GM19438 (cell line): ENCODE data around the gene C9orf152.
"Not testable (repeated sequence)": the region's sequence is repeated elsewhere in the genome, so short reads cannot be mapped to it uniquely, and the experiment has no call there.

Experiments used
- ATAC-seq: cut with Tn5 transposase; IDR thresholded peaks from one replicate; pipeline ENCODE4 v1.9.1; 2021; ENCODE audit warnings: low read depth; ENCODE audit not compliant: unreplicated experiment

The C9orf152 gene, protein sequence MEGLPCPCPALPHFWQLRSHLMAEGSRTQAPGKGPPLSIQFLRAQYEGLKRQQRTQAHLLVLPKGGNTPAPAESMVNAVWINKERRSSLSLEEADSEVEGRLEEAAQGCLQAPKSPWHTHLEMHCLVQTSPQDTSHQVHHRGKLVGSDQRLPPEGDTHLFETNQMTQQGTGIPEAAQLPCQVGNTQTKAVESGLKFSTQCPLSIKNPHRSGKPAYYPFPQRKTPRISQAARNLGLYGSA

DNA sequence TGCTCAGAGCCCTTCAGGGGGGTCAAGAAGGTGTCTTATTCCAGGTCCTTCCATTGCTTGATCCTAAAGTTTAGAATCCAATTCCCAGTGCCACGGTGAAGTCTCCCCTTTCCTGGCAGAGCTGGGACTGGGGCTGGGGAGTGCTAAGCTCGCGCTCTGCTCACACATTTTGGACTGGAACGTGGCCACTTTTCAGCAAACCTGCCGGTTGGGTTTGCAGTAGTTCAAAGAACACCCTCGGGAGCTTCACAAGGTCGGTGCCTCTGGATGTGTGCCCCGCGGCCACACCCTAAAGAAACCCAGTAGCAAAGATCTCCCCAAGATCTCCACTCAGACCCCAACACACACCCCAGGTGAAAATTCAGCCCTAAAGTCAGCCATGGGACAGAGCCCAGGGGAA is at the start of gene C9orf152:
Gene C9orf152 (minus strand): TSS at position 129 of the 400 bp plus-strand sequence. CDS start 580 bp downstream, outside the sequence.
- no peak for ATAC-seq

DNA sequence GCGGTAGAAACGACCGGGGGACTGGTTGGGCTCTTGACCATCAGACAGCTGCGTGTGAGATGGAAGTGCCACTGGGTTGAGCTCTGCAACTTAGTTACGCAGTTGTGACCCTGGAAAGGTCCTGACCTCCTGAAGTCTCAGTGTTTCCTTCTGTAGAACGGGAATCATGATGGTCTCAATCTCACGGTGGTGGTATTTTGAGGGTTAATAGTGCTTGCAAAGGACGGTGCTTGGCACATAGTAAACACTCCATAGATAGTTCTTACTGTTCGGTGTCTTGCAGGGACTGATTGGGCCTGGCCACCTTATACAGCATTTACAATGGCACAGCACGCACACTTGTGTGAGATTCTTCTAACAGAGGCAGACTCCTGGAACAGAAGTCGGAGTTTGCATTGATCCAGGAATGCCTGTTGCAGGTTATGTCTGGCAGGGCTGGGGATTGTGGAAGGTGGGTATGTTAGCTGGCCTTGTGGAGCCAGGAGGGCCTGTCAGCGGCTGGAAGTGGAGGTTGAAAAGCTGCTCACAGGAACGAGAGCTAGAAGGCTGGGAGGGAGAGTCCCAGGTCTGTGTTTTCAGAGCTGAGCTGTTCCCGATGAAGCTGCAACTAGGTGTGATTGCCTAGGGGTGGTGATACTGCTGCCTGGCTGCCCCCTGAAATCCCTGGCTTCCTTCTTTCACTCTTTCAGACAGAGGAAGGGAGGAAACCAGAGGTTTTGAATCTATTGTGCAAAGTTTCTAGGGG is 49.3 kb upstream of the C9orf152 start:
- ATAC-seq = peak; percentile 0

DNA sequence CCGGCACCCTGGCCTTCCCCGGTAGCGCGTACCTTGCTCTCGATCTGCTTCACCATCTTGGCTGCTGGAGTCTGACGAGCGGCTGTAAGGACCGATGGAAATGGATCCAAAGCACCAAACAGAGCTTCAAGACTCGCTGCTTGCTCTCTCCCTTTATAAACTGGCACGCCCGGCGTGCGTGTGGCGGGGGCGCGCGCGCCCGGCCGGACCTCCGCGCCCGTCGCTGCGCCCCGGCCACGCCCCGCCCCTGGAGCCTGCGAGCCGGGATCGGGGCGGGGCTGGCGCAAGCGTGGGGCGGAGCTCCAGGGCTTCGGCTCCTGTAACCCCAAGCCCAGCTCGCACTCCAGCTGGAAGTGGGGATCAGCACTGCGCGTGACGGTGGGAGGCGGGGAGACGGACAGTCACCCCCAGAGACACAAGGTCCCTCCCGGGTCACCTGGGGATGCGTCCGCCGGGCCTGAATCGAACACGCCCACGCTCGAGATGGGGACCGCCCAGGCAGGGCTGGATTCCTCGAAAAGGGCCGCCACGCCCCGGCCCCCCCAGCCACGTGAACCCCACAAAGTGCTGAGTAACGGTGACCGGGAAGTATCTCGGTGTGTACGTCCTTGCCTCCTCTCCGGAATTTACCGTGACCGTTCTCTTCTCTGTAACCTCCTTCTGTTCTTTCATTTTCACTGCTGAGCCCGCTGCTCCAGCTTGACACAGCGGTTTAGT is 48.6 kb upstream of the C9orf152 start, which contains the start of gene TXN:
Gene TXN (minus strand): TSS at position 128 of the 717 bp plus-strand sequence. CDS start 72 bp downstream, at position 56.
- ATAC-seq = peak; percentile 60

DNA sequence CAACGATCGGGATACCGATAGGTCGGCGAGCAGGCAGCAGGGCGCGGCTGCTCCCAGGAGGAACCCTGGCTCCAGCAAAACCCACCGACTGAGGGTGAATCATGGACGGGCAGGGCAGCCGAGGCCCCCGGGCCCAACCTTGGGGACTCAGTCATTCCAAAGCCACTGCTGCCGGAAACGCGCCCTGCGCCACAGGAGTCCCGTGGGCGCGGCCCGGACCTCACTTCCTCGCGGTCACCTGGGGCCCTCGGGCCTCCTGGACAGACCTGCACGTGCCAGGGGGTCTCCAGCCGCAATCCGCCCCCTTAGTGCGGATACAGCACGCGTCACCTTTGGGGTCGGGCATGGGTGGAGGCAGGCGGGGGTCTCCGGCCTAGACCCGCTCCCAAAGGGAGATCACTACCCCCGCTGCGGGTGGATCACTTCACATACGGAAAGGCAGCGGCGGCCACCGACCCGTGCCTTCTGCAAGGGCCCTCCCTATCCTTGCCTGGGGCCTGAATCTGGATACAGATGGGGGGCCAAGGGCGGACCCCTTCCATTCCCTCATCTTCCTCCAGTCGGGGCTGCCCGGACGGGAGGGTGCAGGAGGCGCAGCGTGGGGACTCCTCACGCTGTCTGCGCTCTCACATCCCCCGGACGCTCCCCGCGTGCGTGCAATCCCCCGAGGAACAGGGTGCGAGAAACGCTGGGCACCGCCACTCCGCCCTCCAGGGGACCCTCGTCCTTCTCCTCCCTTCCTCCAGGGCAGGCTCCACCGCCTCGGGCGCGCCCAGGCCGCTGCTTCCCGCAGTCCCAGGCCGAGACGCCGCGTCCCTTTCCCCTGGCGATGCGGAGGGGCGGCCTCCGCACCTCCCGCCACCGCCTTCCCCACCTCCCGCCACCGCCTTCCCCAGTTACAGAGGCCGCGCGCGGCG is 47.8 kb upstream of the C9orf152 start:
- peak; percentile 24 for ATAC-seq

DNA sequence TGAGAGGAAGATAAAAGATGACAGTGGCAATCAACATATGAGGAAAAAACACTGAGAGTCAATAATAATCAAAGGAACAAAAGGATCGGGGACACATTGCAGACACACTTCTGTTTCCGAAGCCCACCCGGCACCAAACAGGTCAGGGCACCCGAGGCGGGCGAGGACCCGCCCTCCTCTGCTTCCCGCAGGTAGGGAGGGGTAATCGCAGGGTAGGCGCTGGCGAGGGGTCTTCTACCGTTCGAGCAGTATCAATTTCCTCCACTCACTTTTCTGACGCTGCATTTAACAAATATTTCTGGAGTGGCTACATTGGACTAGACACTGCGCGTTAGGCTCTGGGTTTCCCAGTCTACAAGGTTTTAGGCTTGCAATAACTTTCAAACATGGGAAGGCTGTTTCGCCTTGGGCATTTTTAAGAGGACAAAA is 47.1 kb upstream of the C9orf152 start:
- ATAC-seq = no peak

DNA sequence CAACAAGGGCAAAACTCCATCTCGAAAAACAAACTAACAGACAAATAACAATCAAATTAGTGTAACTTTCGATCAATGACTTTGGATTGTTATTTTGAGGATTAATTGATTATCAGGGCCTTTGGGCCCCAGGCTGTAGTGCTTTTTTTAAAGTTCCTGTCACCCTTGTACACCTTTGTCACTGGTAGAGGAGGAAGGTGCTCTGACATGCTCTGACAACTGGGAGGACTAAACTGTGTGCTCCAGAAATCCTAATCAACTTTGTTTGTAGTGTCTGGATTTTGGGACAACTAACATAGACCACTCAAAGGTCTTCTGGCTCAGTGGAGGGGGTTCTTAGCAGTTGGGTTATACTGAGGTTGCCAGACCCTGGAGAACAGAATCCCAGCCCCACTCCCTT is 46.5 kb upstream of the C9orf152 start:
- no peak for ATAC-seq

DNA sequence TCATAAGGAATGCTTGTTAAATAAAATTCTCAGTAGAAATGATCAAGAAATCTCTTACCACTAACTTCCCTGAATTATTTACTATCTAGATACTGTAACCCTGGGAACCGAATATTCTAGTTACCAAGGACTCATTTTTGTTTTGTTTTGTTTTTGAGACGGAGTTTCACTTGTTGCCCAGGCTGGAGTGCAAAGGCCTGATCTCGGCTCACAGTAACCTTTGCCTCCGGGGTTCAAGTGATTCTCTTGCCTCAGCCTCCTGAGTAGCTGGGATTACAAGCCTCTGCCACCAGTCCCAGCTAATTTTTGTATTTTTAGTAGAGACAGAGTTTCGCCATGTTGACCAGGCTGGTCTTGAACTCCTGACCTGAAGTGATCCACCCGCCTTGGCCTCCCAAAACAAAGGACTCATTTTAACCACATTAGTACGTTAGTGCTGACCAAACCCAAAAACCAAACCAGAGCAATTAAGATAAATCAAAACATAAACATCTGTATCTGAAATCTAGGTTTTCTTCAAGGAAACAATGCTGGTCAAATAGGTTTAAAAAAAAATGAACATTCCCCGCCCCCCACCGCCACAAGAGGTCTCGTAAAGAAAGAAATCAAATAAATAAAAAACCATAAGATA is 44.7 kb upstream of the C9orf152 start:
- no peak for ATAC-seq

DNA sequence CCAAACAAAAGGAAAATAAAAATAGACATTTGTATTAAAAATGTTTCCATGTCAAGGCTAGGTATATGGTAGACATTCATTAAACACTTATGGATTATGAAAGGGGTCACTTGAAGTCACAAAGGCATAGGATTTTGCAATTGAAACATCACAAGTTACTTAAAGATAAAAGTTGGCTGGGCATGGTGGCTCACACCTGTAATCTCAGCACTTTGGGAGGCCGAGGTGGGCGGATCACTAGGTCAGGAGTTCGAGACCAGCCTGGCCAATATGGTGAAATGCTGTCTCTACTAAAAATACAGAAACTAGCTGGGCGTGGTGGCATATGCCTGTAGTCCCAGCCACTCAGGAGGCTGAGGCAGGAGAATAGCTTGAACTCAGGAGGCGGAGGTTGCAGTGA is 43.8 kb upstream of the C9orf152 start:
- ATAC-seq = not testable (repeated sequence)

DNA sequence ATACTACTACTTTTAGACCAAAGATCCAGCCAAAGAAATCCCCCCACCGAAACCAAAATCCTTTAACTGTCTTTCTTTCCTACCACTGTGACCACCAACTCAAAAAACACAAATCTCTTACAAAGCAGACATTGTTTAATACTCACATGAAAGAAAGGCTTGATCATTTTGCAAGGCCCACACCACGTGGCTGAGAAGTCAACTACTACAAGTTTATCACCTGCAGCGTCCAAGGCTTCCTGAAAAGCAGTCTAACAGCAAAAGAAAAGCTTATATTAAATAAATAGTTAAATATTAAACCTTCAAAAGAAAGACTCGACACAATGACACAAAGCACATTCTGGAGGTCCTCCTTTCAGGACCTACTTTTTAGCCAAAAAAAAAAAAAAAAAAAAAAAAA is 43.3 kb upstream of the C9orf152 start:
- ATAC-seq = no peak

DNA sequence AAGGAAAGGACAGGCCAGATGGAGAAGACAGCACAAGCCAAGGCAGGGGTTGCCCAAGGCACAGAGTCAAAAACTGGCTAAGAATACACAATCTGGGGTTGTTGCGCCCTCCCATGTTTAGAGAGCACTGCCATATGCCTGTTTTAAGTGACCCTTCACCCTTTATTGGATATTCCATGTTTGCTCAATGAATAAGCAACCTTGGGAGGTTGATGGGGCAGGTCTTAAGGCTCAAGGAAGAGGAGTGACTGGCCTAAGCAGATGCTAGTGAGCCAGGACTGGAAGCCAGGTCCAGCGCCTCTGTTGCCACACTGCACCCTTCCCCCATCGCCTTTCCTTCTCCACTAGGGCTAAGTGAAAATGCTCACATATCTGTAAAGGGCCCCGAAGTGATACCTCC is 41.6 kb upstream of the C9orf152 start:
- ATAC-seq = no peak

DNA sequence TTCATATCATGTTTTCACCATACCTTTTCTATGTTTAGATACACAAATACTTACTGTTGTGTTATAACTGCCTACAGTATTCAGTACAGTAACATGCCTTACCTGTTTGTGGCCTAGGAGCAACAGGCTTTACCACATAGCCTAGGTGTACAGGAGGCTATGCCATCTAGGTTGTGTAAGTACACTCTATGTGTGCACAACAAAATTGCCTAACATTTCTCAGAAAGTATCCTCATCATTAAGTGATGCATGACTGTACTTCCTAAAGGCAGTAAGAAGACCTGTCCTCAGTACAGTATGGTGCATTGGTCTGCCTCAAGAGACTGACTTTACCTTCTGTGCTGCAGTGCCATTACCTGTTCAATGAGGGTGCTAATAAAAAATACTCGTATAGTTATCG is 40.4 kb upstream of the C9orf152 start:
- no peak for ATAC-seq

DNA sequence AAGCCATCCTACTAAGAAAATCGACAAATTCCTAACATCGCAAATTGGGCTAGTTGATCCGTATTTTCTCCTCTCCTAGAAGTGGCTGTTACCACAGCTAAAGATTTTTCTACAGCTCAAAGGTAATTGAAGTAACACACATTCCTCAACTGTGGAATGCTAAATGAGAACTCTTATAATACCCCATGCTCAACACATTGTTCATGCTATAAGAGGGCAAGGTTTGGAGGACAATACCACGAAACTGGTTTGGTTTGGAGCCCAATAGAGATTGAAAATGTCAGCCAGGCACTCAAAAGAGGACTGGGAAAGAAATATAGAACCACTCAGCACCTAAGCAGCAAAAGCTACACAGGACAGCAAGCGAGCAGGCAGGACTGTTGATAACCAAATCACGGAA is 38.3 kb upstream of the C9orf152 start:
- ATAC-seq = no peak

DNA sequence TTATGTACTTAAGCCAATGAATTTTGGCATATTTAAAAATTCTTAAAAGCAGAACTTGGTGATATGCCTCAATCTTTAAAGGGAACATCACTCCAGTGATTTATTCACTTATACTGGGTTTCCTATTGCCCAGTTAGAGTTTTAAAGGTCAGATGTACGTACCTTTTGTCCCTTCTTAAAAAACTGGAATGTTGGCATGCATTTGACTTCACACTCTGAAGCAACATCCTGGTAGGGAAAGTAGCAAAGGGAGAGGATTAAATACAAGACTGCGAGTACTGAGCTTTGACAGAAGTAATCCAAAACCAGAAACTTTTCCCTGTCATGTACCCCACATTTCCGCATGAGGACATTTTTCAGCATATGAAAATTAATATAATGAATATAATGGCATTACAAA is 36.7 kb upstream of the C9orf152 start:
- no peak for ATAC-seq

DNA sequence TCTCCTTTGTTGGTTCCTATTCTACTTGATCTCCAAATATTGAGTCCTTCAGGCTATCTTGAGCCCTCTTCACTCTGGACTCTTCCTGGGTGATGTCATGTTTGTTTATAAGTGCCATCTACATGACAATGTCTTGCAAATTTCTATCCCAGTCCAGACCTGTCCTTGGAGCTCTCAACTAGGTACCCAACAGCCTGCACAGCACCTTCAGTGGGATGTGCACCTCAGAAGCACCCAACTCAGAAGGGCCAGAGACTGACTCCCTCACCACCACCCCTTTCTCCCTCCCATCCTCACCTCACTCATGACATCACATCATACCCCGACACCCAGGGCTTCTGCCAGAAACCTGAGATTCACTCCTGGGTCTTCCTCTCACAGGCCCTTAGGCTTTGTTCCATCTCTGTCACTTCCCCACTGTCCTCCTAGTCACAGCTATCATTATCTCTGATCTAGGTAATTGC is 33.9 kb upstream of the C9orf152 start:
- no peak for ATAC-seq

DNA sequence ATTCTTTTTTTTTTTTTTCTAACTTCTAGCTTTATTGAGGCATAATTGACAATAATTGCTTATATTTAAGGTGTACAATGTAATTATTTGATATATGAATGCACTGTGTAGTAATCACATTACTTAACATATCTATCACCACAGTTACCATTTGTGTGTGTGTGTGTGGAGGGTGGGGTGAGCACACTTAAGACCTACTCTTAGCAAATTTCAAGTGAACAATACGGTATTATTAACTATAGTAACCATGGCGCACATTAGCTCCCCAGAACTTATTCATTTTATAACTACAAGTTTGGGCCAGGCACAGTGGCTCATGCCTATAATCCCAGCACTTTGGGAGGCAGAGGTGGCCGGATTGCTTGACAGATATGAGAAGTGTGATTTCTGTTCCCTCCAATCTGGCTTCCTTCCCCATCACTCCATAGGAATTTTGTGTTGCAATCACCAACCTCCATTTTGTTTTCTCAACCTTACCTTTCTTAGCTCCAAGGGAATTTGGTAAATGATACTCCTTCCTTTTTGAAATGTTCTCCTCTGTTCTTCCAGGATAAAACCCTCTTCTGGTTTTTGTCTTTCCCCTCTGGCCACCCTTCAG is 33.4 kb upstream of the C9orf152 start:
- no peak for ATAC-seq

DNA sequence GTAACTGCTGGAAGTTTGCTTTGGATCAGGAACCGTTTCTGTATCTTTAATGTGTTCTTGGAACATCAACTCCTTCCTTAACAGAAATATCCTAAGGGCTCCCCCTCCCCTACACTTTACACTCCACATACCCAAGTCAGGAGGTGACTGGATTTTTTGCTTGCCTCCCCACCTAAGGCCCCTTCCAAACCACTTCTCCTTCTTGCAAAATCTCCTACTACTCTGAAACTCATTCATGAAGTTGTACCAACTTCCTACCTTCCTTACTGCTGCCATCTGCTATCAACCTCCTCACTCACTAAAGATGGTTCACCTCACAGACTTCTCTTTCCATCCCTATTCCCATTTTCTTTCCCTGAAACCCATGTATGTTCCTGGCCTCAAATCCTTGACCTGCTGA is 32.2 kb upstream of the C9orf152 start:
- no peak for ATAC-seq

DNA sequence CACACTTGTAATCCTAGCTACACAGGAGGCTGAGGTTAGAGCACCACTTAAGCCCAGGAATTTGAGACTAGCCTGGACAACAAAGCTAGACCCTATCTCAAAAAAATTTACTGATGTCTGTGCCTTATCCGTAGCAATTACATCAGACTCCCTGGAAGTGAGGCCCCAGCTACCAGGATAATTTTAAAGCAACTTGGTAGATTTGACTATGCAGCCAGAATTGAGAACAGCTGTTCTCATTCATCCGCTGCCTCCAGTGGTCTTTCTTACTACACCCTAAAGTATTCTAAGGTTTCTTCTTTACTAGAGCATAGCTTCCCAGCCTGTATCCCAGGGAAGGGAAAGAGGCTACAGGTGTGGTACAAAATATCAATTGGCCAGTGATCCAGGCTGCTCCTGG is 20.4 kb upstream of the C9orf152 start:
- ATAC-seq = no peak

DNA sequence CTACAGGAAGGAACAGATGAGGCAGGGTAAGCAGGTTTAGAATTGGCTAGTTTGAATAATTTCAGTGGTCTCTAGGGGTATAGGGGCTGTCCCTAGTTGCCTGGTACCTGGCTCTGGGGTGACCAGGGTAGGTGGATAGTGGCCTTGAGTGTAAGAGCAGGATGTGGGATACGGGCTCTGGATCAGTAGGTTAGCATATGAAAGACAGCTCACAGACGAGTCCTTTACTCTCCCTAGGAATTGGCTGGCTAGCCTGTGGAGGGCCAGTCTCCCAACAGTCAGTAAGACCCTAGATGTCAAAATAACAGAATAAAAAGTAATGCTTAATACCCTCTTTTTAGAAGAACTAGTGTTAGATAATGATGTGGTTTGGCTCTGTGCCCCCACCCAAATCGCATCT is 16.6 kb upstream of the C9orf152 start:
- ATAC-seq = no peak

DNA sequence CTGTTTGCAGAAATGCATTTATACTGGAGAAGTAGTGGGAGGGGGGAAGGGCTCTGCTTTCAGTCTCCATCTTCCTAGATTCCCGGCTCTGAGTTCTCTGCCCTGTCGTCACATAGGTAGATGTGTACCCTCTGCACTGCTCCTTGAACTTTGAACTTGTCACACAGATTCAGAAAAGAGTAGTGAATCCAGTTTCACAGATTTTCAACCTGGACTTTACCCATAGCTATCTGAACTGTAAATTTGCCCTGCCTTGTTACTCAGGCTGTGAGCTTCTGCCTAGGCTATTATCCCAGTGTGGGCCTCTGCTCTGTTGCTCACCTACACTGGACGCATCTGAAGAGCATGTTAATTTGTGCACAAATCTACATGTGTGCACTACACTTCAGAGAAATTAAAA is 12.8 kb upstream of the C9orf152 start:
- ATAC-seq = no peak
